IPS DF 4.7 (cell line): ENCODE data around the gene GRIK3.

Source experiments
- DNase-seq: peaks from one replicate; pipeline ENCODE4 v3.0.0-alpha.2; 2013; ENCODE audit warnings: low spot score; ENCODE audit errors: extremely low read depth

GRIK3 gene

DNA sequence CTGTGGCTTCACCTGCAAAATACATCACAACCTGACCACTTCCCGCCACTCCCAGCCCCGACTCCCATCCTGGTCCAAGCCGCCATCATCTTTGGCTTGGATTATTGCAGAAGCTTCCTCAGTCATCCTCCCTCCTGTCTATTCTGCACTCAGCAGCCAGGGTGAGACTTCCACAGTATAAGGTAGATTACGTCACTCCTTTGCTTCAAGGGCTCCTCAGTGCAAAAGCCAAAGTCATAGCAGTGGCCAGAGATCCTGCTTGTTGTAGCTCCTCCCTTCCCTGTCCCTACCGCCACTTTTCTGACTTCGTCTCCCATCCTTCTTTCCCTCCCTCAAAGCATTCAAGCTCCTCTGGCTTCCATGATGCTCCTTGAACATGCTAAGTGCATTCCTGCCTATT, 152.8 kb downstream of the GRIK3 start:
- DNase-seq: no peak

DNA sequence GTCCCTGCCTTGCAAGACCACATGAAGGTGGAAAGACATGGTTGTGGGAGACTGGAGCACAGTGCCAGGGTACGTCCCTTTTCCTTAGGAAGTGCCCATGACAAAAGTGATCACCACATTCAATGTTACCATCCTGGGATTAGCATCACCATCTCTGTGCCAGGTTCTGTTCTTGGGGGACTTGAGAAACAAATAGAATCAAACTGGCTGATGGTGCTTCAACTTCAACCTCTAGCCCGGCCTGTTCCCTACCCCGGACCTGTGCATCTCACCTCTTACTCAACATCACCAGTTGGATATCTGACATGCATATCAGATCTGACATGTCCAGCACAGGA, 153.3 kb downstream of the GRIK3 start:
- DNase-seq: no peak

DNA sequence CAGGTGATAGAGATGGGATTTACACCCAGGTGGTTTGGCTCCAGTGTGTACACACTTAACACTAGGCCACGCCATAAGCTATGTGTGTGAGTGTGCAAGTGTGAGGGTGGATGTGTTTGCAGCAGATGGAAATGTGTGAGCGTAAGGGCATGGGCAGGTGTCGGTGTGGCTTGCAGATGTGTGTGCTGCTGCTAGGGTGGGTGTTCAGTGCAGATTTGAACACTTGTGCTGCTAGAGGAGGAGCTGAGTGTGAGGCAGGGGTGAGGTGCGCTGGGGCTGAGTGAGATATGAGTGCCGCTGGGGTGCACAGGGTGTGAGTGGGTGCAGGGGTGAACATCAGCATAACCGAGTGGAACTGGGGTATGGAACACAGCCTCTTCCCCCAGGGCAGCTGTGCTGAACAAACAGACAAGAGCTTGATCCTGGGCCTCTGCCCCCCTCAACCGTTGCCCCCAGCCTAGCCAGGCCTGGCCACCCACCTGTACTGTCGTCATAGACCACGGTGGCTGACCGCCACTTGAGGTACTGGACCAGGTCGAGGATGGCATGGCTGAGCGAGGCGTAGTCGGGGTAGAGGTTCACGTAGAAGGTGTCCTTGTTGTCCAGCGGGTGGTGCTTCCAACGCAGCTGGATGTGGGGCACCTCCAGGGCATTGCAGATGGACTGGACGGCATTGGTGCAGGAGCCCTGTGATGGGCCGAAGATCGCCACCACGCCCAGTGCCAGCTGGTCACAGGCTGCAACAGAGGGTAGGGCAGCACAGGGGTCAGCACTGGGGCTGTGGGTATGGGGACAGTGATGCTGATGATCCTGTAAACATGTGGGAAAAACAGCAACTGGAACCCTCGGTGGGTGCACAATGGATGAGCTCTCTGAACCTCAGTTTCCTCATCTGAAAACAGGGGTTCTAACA, 153.9 kb downstream of the GRIK3 start:
- DNase-seq: no peak

DNA sequence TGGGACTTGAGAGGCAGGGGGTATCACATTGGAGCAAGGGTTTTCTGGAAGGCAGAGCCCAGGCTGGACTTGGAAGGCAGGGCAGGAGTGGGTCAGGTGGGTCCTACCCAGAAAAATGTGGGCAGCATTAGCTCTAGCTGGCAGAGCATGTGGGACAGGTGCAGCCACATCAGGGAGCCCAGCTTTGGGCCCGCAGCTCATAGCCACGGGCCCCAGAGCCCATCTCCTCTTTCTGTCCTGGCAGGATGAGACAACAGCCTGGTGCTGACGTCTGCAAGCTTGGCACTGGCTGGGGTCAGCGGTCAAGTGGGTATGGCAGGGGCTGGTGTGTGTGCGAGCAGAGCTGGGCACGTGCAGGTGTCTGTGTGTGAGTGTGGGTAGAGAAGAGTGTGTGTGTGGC, 154.7 kb downstream of the GRIK3 start:
- DNase-seq: no peak

DNA sequence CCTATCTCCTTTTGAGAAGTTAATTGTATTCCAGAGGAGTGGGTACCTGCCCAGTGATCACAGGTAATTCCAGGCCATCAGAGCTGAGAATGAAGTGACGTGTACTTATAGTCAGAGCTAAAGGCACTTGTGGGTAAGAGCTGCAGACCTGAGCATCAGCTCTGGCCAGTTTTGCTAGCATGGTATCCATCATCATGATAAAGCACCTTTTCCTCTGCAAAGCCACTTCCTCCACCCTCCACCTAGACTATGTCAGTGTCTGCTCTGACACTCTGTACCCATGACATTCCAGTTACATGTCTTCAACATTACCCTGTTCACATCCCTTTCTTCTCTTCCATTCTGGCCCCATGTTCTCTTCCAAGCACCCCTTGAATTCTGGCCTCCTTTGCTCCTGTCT, 157.3 kb downstream of the GRIK3 start:
- DNase-seq: no peak

DNA sequence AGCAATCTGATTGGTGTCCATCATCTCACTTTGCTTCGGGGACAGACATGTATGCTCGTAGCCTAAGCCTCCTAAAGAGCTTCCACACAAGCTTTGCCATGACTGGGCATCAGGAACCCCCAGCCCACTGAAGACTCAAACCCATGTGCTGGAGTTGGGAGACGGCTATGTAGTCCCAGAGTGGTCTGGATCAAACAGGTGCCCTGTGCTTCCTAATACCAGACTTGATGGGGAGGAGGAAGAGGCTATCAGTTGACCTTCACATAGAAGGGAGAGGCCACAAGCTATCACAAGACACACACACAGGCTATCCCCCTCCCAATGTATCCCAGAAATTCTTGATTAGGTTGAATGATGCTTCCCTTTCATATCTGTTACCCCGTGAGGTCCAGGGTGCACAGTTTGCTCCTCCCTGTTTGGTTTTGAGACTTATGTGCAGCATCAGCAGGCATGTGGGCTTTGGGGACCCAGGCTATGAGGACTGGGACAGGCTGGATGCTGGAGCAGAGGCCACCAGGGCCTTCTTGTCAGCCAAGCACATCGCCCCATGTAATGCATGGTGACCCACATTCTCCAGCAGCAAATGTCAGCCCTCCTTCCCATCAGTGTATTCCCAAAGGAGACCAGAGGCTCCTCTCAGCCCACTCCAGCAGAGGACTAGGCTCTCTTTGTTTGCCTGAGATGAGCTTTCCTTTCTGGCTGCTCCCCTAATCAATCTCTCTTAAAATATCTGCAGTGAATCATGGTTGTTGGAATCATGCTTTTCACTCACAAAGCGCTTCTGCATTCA, 159.8 kb downstream of the GRIK3 start:
- no peak for DNase-seq

DNA sequence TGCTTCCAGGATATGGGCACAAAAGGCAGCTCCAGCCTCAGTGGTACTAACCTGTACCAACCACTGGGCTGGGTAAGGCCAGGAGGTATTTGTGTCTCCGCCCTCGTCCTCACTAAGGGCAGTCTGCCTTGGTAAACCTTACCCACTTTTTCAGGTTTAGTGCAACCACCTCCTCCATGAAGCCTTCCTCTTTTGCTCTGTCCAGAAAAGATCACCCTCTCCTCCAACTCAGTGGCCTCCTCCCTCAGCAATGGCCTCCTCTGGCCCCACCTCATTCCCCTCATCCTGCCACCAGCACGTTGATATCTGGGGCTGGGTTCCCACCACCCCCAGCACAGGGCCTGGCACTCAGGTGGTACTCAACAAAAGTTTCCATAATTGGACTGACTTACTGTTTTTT, 161.5 kb downstream of the GRIK3 start:
- DNase-seq: no peak

DNA sequence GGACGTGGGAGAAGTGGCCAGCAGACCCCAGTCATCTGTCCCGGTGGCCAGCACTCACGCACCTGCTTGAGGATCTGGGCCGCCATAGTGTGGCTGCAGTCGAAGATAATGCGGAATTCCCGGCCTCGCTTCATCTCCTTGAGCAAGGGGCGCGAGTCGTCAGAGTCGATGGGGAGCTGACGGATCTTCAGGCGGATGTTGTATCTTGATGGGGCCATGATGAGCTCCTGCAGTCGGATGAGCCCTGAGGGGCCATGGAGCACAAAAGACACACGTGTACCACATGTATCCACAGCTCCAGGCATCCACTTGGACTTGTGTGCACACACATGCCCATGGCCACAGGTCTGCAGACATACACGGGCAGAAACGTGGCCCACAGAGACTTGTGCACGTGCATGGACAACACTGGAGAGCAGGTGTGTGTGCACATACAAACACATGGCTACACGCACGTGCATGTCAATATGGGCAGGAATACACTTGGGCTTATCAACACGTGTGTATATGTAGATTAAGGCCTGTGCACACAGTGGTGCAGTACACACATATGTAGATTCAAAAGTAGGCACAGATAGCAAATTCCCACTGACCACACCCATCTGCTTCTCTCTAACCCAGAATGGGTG, 162.1 kb downstream of the GRIK3 start:
- DNase-seq: no peak

DNA sequence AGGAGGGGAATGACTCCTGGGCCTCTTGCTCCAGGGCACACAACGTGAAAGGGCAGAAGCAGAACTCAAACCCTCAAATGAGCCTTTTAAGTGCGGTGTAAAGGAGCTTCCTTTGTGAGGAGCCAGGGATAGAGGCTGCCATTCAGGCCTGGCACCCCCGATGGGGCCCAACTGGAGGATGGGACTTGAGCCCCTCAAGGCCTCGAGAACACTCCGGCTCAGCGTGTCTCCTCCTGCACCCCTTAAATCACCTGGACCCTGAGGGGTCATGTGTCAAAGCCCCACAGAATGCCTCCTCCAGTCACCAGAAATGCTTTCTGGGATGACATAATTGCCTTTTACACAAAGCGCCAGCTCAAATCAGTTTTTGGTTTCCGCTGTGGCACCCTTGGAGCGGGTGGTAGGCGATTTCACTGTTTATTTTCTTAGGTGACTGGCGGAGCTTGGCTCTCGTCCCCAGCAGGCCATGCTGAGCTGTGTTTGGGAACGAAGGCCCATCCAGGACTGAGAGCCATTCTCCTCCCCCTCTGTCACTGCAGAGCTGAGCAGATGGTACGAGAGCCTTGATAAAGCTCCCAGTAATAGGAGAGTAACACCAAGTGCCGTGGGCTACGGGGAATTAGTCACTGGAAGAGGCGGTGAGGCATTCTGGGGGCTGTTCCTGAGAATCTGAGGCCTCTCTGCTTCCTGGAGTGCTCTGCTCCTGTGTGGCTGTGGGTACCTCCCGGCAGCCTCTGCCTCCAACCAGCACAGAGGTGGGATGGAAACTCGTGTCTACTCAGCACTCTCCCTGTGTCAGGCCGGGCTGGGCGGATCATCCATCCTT, 163.0 kb downstream of the GRIK3 start:
- DNase-seq: no peak

DNA sequence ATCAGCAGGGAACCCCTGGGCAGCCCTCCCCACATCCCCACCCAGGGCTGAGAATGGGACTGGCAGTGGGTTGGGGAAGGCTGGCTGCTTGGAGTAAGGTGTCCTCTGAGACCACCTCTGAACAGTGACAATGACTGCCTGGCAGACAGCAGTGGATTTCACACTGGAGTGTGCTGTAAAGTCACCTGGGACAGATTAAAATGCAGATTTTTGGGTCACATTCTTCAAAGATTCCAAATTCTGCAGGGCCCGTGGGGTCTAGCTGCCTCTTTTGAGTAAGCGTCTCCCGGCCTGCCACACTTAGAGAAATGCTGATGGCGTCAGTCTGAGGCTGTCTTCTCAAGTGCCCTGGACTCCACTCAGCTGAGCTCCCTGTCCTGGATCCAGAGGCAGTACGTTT, 164.5 kb downstream of the GRIK3 start:
- no peak for DNase-seq

DNA sequence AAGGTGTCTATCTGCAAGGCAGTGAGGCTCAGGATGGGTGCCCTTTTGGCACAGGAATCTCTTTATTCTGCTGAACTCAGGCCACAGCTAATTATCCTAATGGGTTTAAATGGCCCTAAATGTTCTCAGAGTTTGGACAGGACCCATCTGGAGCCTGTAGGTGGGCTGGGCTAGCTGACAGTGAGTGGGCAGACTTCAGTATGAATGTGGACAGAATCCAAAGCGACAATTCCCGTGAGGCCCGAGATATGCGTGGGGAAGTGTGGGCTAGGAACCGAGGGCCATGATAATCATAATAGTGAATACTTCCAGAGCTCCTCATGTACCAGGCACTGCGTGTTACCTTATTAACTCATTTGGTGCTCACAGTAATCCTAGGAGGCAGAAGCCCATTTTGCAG, 165.3 kb downstream of the GRIK3 start:
- no peak for DNase-seq

DNA sequence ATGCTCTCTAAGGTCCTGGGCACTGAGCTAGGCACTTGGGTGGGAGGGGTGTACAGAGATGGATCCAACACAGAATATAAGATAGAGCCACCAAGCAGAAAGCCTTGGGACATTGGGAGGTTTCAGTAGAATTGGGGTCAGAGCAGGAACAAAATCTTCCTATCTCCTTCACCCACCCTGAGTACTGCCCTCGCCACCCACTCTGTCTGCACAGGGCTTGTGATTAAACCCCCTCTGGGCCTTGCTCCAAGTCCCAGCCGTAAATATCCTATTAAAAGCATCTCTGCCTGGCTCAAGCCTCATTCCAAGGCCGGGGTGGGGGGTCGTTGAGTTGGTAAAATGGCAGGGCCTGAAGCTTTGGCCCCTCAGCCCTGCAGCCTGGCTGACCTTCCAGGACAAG, 166.7 kb downstream of the GRIK3 start:
- DNase-seq: no peak

DNA sequence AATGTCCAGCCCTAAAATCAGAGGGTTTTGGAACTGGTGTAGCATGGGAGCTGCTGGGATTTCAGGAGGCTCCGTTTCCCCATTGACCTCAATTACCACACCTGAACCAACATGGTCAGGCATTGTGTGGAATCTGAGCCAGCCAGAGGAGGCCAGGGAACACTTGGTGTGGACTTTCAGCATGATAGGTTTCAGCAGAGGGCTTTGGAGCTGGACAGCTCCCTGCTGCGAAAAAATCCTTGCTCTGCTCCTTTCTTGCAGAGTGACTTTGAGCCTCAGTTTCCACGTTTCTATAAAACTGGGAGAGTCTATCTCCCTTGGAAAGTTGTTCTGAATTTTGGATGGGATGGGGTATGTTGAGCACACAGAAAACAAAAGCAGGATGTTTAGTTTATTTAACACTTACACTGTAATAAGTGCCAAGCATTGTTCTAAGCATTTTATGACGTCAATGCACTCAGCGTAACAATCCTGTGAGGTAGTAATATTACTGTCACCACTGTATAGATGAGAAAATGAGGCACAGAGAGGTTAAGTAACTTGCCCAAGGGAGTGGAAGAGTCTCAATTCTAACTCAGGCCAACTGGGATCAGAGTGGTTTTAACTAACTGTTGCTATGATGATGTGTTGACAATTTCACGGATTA, 168.0 kb downstream of the GRIK3 start:
- no peak for DNase-seq

DNA sequence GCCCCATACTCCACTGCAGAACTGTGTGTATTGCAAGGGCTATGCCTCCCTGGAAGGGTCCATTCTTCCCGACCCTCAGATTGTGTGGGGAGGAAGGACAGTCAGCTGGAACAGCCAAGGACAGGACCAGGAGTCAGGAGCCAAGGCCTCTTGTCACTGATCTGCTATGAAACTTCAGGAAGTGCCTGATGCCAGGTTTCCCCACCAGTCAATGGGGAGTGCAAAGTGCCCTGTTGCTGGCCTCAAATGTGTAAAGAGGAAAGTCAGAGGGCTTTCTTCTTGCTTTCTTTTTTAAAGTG, 168.8 kb downstream of the GRIK3 start:
- no peak for DNase-seq

DNA sequence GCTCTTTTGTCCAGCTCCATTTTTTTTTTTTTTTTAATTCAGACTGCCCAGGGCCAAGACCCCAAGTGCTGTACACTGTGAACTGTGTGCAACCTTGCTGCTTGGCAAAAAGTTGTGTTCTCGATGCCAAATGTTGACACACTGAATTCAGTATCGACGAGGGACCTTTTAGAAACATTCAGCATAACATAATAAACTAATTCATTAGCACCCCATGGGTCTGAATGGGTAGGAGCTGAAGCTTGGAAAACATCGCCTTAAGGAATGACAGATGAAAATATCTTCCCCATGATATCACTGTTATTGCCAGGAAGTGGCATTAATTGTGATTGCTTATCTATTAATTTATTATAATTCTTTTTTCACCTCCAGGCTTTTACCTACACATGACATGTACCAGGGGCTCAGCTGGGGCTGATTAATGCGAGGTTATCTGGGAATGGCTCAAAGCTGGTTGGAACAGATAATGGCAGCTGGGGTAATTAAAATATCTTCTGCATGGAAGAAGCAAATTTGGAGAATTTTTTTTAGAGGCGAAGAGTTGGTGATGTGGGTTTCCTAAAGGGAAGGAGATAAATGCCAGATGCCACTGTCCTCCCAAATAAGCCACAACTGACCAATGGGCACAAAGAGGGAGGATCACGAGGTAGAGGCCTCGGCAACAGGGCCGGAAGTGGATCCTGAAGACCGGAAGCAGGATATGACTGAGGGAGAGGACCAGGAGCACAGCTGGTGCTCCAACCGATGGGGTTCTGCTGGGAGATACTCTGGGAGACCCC, 169.3 kb downstream of the GRIK3 start:
- DNase-seq: no peak

DNA sequence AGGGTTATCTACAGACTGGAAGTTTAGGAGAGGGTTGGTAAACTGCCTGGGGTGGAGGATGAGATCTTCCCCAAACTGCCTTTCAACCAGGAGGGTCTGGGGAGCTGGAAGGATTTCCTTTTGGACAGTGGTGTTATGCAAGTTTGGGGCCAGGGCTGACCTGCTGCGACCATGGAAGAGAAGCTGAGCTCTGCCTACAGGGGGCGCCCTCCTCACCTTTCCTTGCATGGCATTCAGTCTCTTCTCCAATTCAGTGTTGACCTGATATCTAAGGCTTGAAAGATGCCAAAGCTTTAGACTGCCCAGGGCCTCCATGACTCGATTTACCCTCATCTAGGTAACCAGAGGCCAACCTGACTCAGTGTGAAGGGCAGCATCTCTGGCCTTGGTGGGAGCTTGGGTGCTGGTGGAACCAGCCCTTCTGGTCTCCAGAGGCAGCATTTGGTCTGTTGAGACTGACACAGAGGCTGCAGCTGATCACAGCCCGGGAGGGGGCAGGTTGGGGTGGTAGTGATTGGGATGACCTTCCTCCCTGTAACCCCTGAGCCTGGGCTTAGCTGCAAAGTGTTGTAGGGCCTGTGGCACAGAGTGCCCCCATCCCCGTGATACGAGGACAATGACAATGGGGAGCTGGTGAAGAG, 170.0 kb downstream of the GRIK3 start:
- DNase-seq: no peak

DNA sequence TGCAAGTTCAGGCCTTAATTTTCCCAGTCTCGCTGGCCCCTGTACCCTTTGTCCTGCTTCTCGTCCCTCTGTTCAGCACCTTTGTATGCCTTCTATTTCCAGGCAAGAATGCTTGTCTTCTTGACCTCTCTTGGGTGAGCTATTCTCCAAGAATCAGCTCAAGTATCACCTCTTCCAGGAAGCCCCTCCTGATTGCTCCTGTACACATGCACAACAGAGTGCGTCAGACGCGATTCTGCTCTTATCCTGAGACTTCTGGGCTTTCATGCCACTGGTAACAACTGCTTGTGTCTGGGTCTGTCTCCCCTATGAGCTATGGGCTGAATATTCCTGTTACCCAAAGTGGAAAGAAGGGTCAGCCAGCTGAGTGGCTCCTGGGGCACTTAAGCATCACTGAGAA, 170.8 kb downstream of the GRIK3 start:
- no peak for DNase-seq

DNA sequence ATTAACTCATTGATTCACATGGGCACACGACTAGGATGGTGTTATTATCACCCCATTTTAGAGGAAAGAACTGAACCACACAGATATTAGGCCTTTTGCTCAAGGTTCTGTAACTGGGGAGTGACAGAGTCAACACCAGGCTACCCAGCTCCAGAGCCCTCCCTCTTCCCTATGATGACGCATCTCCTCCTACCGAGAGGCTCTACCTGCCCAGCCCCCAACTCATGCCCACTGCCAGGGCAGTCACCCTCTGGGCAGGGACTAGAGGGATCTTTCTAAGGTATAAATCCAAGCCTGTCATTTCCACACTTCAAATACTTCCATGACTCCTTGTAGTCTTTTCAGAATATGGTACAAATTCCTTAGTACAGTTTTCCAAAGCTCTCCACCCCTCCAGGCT, 171.3 kb downstream of the GRIK3 start:
- DNase-seq: no peak

DNA sequence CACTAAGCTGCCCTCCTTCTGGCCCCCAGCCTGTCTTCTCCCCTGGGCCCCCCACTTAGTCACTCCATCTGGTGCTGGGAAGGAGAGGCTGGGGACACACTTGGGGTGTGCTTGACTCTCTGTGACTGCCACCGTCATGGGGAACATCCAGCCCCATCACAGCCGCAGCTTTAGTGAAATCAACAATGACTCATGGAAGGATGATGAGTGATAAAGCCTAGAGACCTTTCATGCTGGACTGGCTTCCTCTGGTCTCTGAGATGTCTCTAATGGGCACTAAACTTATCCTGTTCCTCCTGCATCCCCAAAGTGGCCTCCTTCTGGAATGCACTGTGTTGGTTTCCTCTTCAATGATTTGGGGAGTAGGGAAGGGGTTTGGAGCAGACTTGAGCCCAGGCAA, 172.9 kb downstream of the GRIK3 start:
- DNase-seq: no peak

DNA sequence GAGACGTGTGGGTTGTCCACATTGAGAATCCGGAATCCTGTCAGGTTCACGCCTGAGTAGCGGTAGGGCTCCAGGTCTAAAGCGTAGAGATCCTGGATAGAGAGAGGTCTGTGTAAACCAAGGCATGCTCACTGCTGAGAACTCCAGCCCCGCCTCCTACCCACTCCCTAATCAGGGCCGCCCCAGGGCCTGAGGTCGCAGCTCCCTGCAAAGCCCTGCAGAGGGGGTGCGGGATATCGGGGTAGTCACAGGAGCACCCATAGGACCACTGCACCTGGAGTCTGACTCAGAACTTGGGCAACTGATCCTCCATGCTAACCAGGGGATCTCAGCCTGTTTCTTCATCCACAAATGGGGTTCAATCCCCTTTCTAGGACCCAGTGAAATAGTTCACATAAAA, 174.4 kb downstream of the GRIK3 start:
- no peak for DNase-seq
